GM12892 (cell line): ENCODE measurements around the gene CDH23.

Experiments used
- POLR2A ChIP-seq: IDR thresholded peaks from 2 replicates; pipeline ENCODE4 v1.6.1; 2011; ENCODE audit warnings: low read depth, low read length, control low read depth
- POLR2AphosphoS5 ChIP-seq: IDR thresholded peaks from 2 replicates; pipeline ENCODE4 v1.6.1; 2011; ENCODE audit warnings: low read depth, low read length, control low read depth
- TAF1 ChIP-seq: IDR thresholded peaks from 2 replicates; pipeline ENCODE4 v1.6.1; 2011; ENCODE audit warnings: low read depth, mild to moderate bottlenecking, control low read depth, low read length, borderline replicate concordance

DNA sequence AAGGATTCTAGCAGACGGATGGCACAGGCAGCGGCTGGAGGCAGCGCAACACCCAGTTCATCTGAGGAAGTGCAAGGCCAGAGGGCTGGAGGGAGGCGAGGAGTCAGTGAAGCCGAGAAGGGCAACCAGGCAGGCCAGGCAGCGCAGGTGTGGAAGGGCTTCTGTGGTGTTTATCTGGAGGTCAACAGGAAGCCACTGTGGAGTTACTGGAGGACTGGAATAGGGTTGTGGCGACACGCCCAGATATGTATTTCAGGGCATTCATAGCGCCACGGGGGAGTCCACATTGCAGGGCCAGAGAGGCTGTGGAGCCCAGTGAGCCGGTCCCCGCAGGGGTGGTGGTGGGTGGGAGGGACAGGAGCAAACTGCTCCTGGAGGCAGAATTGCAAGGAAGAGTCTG lies 150.6 kb downstream of the CDH23 start:
- no peak for TF ChIP-seq POLR2A
- TF ChIP-seq TAF1 = no peak
- no peak for TF ChIP-seq POLR2AphosphoS5
